Thoracic aorta (tissue), 2 donors: ENCODE measurements around the gene PCDHGC4. TPM values are rescaled to one million over a fixed set of nuclear protein-coding genes. Genes with fewer than 3 reads are reported as not detected.

Experiments used
- ATAC-seq: fragments of 150-250 bp; one replicate; pipeline ENCODE4 v1.8.0; 2017; ENCODE audit warnings: low read depth; ENCODE audit not compliant: insufficient number of reproducible peaks, low FRiP score
- DNase-seq: peaks from one replicate; pipeline ENCODE4 v3.0.0-alpha.2; 2020; ENCODE audit warnings: low spot score
- H3K27ac ChIP-seq, 2 donors: fragments of 200-600 bp; sonication (generic); 1 replicate in 1 of 2; 2 replicates in 1 of 2; pipeline ENCODE4 v1.5.1; 2016; ENCODE audit warnings: mild to moderate bottlenecking in 2 of 2, moderate library complexity in 2 of 2
- H3K27me3 ChIP-seq: fragments of 200-600 bp; sonication (generic); replicated peaks from 2 replicates; pipeline ENCODE4 v1.6.0; 2016; ENCODE audit warnings: mild to moderate bottlenecking; ENCODE audit not compliant: insufficient read depth
- H3K36me3 ChIP-seq: fragments of 200-600 bp; sonication (generic); one replicate; pipeline ENCODE4 v1.5.1; 2016
- H3K4me1 ChIP-seq, 2 donors: fragments of 200-600 bp; sonication (generic); 1 replicate in 1 of 2; 2 replicates in 1 of 2; pipeline versions ENCODE4 v1.5.1 to v1.6.0; 2016; ENCODE audit warnings: low read depth in 2 of 2, mild to moderate bottlenecking in 1 of 2; ENCODE audit not compliant: control insufficient read depth in 1 of 2
- H3K4me3 ChIP-seq: fragments of 200-600 bp; sonication (generic); 2 replicates; pipeline ENCODE4 v1.5.1; 2016; ENCODE audit warnings: mild to moderate bottlenecking
- H3K9me3 ChIP-seq: fragments of 200-600 bp; sonication (generic); 2 replicates; pipeline ENCODE4 v1.5.1; 2016
- total RNA-seq, 2 donors: library from RNA; depleted of rRNA; stranded (reverse); fragments of >200 nt; gene quantifications; one replicate each; pipeline versions ENCODE4 v1.1.0 to v1.2.3, GENCODE V29; 2016
- TF ChIP-seq, protein P1 (sequence below): fragments of 200-600 bp; sonication (generic); IDR thresholded peaks from one replicate; pipeline ENCODE4 v1.5.1; 2019; ENCODE audit warnings: antibody characterized with exemption

Gene PCDHGC4
- total RNA-seq, 2 donors from 2014 or later = 6.4 to 7.9 TPM

DNA sequence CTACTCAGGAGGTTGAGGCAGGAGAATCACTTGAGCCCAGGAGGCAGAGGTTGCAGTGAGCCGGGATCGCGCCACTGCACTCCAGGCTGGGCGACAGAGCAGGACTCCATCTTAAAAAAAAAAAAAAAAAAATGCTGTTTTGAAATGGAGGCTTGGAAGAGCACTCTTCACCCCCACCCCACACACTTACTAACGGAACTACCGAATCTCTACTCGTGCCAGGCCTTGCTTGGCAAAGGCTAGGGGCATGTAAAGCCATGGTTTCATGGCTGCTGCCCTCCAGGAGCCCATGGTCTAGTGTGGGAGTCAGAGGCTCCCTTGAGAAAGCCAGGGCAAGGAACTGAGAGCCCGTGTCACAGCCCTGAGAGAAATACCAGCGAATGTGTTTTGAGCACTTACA, 25.3 kb downstream of the PCDHGC4 start:
- TF ChIP-seq, protein P1, sequence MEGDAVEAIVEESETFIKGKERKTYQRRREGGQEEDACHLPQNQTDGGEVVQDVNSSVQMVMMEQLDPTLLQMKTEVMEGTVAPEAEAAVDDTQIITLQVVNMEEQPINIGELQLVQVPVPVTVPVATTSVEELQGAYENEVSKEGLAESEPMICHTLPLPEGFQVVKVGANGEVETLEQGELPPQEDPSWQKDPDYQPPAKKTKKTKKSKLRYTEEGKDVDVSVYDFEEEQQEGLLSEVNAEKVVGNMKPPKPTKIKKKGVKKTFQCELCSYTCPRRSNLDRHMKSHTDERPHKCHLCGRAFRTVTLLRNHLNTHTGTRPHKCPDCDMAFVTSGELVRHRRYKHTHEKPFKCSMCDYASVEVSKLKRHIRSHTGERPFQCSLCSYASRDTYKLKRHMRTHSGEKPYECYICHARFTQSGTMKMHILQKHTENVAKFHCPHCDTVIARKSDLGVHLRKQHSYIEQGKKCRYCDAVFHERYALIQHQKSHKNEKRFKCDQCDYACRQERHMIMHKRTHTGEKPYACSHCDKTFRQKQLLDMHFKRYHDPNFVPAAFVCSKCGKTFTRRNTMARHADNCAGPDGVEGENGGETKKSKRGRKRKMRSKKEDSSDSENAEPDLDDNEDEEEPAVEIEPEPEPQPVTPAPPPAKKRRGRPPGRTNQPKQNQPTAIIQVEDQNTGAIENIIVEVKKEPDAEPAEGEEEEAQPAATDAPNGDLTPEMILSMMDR = no peak
- no peak for ATAC-seq
- peaks cover 40 to 72% of the 10 kb centered on the region in 2 donors for H3K4me1 ChIP-seq

DNA sequence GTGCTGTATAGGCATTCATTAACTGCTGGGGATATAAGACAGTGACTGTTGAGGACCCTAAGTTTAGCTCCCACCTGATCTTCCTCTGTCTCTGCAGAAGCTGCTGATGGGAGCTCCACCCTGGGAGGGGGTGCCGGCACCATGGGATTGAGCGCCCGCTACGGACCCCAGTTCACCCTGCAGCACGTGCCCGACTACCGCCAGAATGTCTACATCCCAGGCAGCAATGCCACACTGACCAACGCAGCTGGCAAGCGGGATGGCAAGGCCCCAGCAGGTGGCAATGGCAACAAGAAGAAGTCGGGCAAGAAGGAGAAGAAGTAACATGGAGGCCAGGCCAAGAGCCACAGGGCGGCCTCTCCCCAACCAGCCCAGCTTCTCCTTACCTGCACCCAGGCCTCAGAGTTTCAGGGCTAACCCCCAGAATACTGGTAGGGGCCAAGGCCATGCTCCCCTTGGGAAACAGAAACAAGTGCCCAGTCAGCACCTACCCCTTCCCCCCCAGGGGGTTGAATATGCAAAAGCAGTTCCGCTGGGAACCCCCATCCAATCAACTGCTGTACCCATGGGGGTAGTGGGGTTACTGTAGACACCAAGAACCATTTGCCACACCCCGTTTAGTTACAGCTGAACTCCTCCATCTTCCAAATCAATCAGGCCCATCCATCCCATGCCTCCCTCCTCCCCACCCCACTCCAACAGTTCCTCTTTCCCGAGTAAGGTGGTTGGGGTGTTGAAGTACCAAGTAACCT, 26.2 kb downstream of the PCDHGC4 start:
- no peak for ATAC-seq
- TF ChIP-seq, protein P1 = no peak
- peak overlapping the region; percentile 97 to 98 for H3K27ac ChIP-seq
- H3K27me3 ChIP-seq = no peaks in the 10 kb centered on the region
- no peaks in the 10 kb centered on the region for H3K9me3 ChIP-seq
- H3K4me3 ChIP-seq = no peak overlapping the region
- no peak for DNase-seq
- H3K4me1 ChIP-seq = peaks cover 49 to 77% of the 10 kb centered on the region in 2 donors
- H3K36me3 ChIP-seq = peaks cover 4% of the 10 kb centered on the region

More for the DNA sequence above, 25.3 kb downstream of the PCDHGC4 start:
- Histone ChIP-seq H3K36me3 (peaks cover 4% of the 10 kb centered on the region), H3K9me3 (no peaks in the 10 kb centered on the region), H3K27me3 (no peaks in the 10 kb centered on the region), H3K4me3 (no peak overlapping the region), H3K27ac (peak overlapping the region; percentile 97 to 98)
- no peak for DNase-seq

DNA sequence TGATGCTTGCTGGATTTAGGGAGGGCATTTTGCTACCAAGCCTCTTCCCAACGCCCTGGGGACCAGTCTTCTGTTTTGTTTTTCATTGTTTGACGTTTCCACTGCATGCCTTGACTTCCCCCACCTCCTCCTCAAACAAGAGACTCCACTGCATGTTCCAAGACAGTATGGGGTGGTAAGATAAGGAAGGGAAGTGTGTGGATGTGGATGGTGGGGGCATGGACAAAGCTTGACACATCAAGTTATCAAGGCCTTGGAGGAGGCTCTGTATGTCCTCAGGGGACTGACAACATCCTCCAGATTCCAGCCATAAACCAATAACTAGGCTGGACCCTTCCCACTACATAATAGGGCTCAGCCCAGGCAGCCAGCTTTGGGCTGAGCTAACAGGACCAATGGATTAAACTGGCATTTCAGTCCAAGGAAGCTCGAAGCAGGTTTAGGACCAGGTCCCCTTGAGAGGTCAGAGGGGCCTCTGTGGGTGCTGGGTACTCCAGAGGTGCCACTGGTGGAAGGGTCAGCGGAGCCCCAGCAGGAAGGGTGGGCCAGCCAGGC, 27.0 kb downstream of the PCDHGC4 start:
- H3K9me3 ChIP-seq = no peaks in the 10 kb centered on the region
- TF ChIP-seq, protein P1 = no peak
- no peaks in the 10 kb centered on the region for H3K27me3 ChIP-seq
- ATAC-seq = no peak
- H3K27ac ChIP-seq = peak overlapping the region; percentile 94 to 98
- H3K4me1 ChIP-seq = peaks cover 56 to 77% of the 10 kb centered on the region in 2 donors
- no peak for DNase-seq
- peaks cover 4% of the 10 kb centered on the region for H3K36me3 ChIP-seq
- peak overlapping the region; percentile 81 for H3K4me3 ChIP-seq

DNA sequence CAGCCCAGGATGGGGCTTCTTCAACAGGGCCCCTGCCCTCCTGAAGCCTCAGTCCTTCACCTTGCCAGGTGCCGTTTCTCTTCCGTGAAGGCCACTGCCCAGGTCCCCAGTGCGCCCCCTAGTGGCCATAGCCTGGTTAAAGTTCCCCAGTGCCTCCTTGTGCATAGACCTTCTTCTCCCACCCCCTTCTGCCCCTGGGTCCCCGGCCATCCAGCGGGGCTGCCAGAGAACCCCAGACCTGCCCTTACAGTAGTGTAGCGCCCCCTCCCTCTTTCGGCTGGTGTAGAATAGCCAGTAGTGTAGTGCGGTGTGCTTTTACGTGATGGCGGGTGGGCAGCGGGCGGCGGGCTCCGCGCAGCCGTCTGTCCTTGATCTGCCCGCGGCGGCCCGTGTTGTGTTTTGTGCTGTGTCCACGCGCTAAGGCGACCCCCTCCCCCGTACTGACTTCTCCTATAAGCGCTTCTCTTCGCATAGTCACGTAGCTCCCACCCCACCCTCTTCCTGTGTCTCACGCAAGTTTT, 27.6 kb downstream of the PCDHGC4 start:
- ATAC-seq (no peak), DNase-seq (peak; percentile 63)
- no peaks in the 10 kb centered on the region for H3K27me3 ChIP-seq
- TF ChIP-seq, protein P1 = peak; percentile 93
- no peaks in the 10 kb centered on the region for H3K9me3 ChIP-seq
- peak overlapping the region; percentile 94 to 98 for H3K27ac ChIP-seq
- peaks cover 56 to 77% of the 10 kb centered on the region in 2 donors for H3K4me1 ChIP-seq
- peak overlapping the region; percentile 81 for H3K4me3 ChIP-seq
- peaks cover 4% of the 10 kb centered on the region for H3K36me3 ChIP-seq

DNA sequence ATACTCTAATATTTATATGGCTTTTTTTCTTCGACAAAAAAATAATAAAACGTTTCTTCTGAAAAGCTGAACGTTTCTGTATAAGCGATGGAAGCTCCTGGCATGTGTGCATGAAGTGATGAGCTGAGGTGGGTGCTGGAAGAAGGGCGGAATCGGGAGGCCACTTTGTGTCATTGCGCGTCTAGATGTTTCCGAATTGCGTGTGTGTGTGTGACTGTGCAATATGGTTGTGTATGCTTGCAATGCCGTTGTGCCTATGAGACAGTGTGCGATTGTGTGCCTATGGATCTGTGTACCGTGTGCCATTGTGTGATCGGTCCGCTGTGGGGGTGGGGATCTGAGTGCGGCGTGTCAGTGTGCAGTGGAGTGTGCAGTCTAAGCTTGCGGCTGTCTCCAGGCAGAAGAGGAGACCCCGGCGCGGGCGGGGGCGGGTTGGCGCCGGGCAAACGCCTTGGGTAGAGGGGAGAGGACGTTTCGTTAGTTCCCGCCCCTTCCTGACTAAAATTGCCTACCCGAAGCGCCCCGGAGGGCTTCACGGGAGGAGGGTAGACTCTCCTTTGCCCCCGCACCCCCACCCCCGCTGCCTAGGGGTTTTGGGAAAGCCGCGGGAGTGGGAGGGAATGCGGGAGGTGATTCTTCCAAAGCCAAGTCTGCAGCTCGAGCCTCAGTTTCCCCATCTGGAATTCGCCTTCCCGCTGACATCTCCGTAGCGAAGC, 28.2 kb downstream of the PCDHGC4 start:
- Histone ChIP-seq H3K9me3 (no peaks in the 10 kb centered on the region), H3K36me3 (peaks cover 4% of the 10 kb centered on the region), H3K4me3 (peak overlapping the region; percentile 81), H3K27me3 (no peaks in the 10 kb centered on the region), H3K4me1 (peaks cover 50 to 72% of the 10 kb centered on the region in 2 donors), H3K27ac (peak overlapping the region; percentile 94 to 98)
- DNase-seq = no peak
- TF ChIP-seq, protein P1 = no peak
- no peak for ATAC-seq
